Activated naive CD4-positive, alpha-beta T cell treated with anti-CD3 and anti-CD28 coated beads, Interleukin-2, amount 50 U/mL, for 24 hours (primary cell): ENCODE results near the gene PLCL1.

Experiments used
- H3K27ac Mint-ChIP-seq: one replicate; pipeline ENCODE4 v1.8.0; 2021; ENCODE audit warnings: mild to moderate bottlenecking, mixed read lengths
- H3K27me3 Mint-ChIP-seq: one replicate; pipeline ENCODE4 v1.8.0; 2021; ENCODE audit warnings: mixed read lengths
- H3K36me3 Mint-ChIP-seq: one replicate; pipeline ENCODE4 v1.8.0; 2021; ENCODE audit warnings: mixed read lengths
- H3K4me1 Mint-ChIP-seq: one replicate; pipeline ENCODE4 v1.8.0; 2021; ENCODE audit warnings: mixed read lengths
- H3K4me3 Mint-ChIP-seq: one replicate; pipeline ENCODE4 v1.8.0; 2021; ENCODE audit warnings: mild to moderate bottlenecking, mixed read lengths
- H3K9me3 Mint-ChIP-seq: one replicate; pipeline ENCODE4 v1.8.0; 2021; ENCODE audit warnings: mixed read lengths

Gene PLCL1

GRCh38 chr2:198146346-198146940 lies 342.1 kb downstream of the PLCL1 start:
- Mint-ChIP-seq H3K36me3 (peaks cover 33% of the 10 kb centered on the region), H3K27me3 (no peaks in the 10 kb centered on the region), H3K4me3 (no peak overlapping the region), H3K4me1 (peaks cover 28% of the 10 kb centered on the region), H3K9me3 (peaks cover 1% of the 10 kb centered on the region), H3K27ac (no peak overlapping the region)

DNA sequence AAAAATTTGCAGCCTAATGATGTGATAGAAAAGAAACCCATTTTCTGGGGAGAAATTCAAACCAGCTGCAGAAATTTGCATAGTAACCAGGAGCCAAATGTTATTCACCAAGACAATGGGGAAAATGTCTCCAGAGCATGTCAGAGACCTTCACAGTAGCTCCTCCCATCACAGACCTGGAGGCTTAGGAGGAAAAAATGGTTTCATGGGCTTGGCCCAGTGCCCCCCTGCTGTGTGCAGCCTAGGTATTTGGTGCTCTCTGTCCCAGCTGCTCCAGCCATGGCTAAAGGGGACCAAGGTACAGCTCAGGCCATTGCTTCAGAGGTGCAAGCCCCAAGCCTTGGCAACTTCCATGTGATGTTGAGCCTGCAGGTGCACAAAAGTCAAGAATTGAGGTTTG lies 352.9 kb downstream of the PLCL1 start:
- peaks cover 11% of the 10 kb centered on the region for H3K9me3 Mint-ChIP-seq

GRCh38 chr2:198161151-198161550 lies 356.8 kb downstream of the PLCL1 start:
- H3K4me3 Mint-ChIP-seq = no peak overlapping the region
- H3K27me3 Mint-ChIP-seq = no peaks in the 10 kb centered on the region
- H3K36me3 Mint-ChIP-seq = peaks cover 7% of the 10 kb centered on the region
- H3K9me3 Mint-ChIP-seq = peaks cover 8% of the 10 kb centered on the region
- H3K4me1 Mint-ChIP-seq = no peaks in the 10 kb centered on the region
- H3K27ac Mint-ChIP-seq = no peak overlapping the region

More for the DNA sequence above, 352.9 kb downstream of the PLCL1 start:
- Mint-ChIP-seq H3K4me3 (no peak overlapping the region), H3K36me3 (peaks cover 19% of the 10 kb centered on the region), H3K27me3 (no peaks in the 10 kb centered on the region), H3K27ac (no peak overlapping the region), H3K4me1 (no peaks in the 10 kb centered on the region)

GRCh38 chr2:198162276-198162675 lies 357.9 kb downstream of the PLCL1 start:
- no peaks in the 10 kb centered on the region for H3K9me3 Mint-ChIP-seq
- no peaks in the 10 kb centered on the region for H3K4me1 Mint-ChIP-seq
- H3K36me3 Mint-ChIP-seq = no peaks in the 10 kb centered on the region
- no peak overlapping the region for H3K4me3 Mint-ChIP-seq
- H3K27ac Mint-ChIP-seq = no peak overlapping the region
- no peaks in the 10 kb centered on the region for H3K27me3 Mint-ChIP-seq

GRCh38 chr2:198164843-198165242 lies 360.4 kb downstream of the PLCL1 start:
- Mint-ChIP-seq H3K27ac (no peak overlapping the region), H3K4me3 (no peak overlapping the region), H3K4me1 (no peaks in the 10 kb centered on the region), H3K27me3 (no peaks in the 10 kb centered on the region), H3K36me3 (no peaks in the 10 kb centered on the region), H3K9me3 (no peaks in the 10 kb centered on the region)

GRCh38 chr2:198165289-198165688 lies 360.9 kb downstream of the PLCL1 start:
- Mint-ChIP-seq H3K27ac (no peak overlapping the region), H3K9me3 (no peaks in the 10 kb centered on the region), H3K4me3 (no peak overlapping the region), H3K27me3 (no peaks in the 10 kb centered on the region), H3K4me1 (no peaks in the 10 kb centered on the region), H3K36me3 (no peaks in the 10 kb centered on the region)

DNA sequence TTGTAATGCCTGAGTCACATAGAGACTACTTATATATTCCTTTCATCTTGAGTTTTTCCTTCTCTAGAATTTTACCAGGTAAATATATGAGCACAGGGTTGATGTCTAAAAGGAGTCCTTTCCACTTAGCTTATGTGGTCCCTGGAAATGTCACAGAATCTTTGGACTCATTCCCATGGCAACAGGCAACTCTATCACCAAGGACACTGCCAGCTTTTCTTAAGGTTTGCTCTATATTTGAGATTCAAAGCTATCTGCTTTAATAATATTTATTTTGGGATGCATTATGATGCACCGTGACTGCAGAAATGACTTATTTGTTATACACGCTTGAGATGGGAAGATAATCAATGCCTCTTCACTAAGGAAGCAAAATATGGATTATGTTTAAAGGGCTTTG lies 363.0 kb downstream of the PLCL1 start:
- Mint-ChIP-seq H3K4me3 (no peak overlapping the region), H3K4me1 (no peaks in the 10 kb centered on the region), H3K36me3 (no peaks in the 10 kb centered on the region), H3K27me3 (no peaks in the 10 kb centered on the region), H3K27ac (no peak overlapping the region), H3K9me3 (no peaks in the 10 kb centered on the region)

GRCh38 chr2:198168651-198169050 lies 364.3 kb downstream of the PLCL1 start:
- Mint-ChIP-seq H3K4me3 (no peak overlapping the region), H3K27ac (no peak overlapping the region), H3K4me1 (no peaks in the 10 kb centered on the region), H3K36me3 (no peaks in the 10 kb centered on the region), H3K9me3 (no peaks in the 10 kb centered on the region), H3K27me3 (no peaks in the 10 kb centered on the region)

DNA sequence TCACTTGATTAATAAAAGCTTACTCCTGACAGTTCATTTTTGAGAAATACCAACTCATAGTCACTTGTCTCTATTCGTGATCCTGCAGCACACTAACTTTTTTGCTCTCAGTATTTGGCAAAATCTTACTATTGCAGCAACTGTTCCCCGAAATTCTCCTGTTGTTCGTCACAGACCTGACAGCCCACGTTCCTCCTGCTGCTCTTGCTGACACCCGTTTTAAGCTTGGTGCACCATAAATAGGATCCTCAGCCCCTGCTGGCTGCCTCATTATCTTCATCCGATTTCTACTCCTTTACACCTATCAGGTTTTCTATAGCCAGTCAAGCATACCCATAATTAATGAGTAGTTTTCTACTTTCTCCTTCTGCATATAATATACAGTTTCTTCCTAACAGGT lies 368.8 kb downstream of the PLCL1 start:
- no peaks in the 10 kb centered on the region for H3K27me3 Mint-ChIP-seq
- no peaks in the 10 kb centered on the region for H3K4me1 Mint-ChIP-seq
- peaks cover 8% of the 10 kb centered on the region for H3K9me3 Mint-ChIP-seq
- H3K27ac Mint-ChIP-seq = no peak overlapping the region
- no peak overlapping the region for H3K4me3 Mint-ChIP-seq
- H3K36me3 Mint-ChIP-seq = peaks cover 4% of the 10 kb centered on the region

- H3K27ac Mint-ChIP-seq = no peak overlapping the region
- no peak overlapping the region for H3K4me3 Mint-ChIP-seq
- no peaks in the 10 kb centered on the region for H3K4me1 Mint-ChIP-seq
- no peaks in the 10 kb centered on the region for H3K27me3 Mint-ChIP-seq
- H3K36me3 Mint-ChIP-seq = peaks cover 5% of the 10 kb centered on the region
- H3K9me3 Mint-ChIP-seq = peaks cover 11% of the 10 kb centered on the region
These were observed 369.5 kb downstream of the PLCL1 start for GRCh38 chr2:198173864-198174263.

- peaks cover 14% of the 10 kb centered on the region for H3K9me3 Mint-ChIP-seq
- no peaks in the 10 kb centered on the region for H3K27me3 Mint-ChIP-seq
- no peaks in the 10 kb centered on the region for H3K4me1 Mint-ChIP-seq
- no peak overlapping the region for H3K4me3 Mint-ChIP-seq
- peaks cover 8% of the 10 kb centered on the region for H3K36me3 Mint-ChIP-seq
- H3K27ac Mint-ChIP-seq = no peak overlapping the region
These were observed 370.9 kb downstream of the PLCL1 start for GRCh38 chr2:198175271-198175670.

- Mint-ChIP-seq H3K4me3 (no peak overlapping the region), H3K36me3 (peaks cover 8% of the 10 kb centered on the region), H3K27ac (no peak overlapping the region), H3K9me3 (peaks cover 15% of the 10 kb centered on the region), H3K27me3 (no peaks in the 10 kb centered on the region), H3K4me1 (no peaks in the 10 kb centered on the region)
These were observed 372.6 kb downstream of the PLCL1 start for GRCh38 chr2:198177040-198177439.

- Mint-ChIP-seq H3K27me3 (peaks cover 4% of the 10 kb centered on the region), H3K4me1 (no peaks in the 10 kb centered on the region), H3K27ac (no peak overlapping the region), H3K9me3 (peaks cover 17% of the 10 kb centered on the region), H3K36me3 (peaks cover 8% of the 10 kb centered on the region), H3K4me3 (no peak overlapping the region)
These were observed 374.4 kb downstream of the PLCL1 start for GRCh38 chr2:198178766-198179165.

- no peaks in the 10 kb centered on the region for H3K36me3 Mint-ChIP-seq
- no peak overlapping the region for H3K4me3 Mint-ChIP-seq
- H3K9me3 Mint-ChIP-seq = peaks cover 7% of the 10 kb centered on the region
- H3K4me1 Mint-ChIP-seq = no peaks in the 10 kb centered on the region
- H3K27me3 Mint-ChIP-seq = peaks cover 16% of the 10 kb centered on the region
- H3K27ac Mint-ChIP-seq = no peak overlapping the region
These were observed 381.9 kb downstream of the PLCL1 start for GRCh38 chr2:198186257-198186656.

- Mint-ChIP-seq H3K9me3 (peaks cover 7% of the 10 kb centered on the region), H3K27me3 (peaks cover 13% of the 10 kb centered on the region), H3K27ac (no peak overlapping the region), H3K4me3 (no peak overlapping the region), H3K4me1 (no peaks in the 10 kb centered on the region), H3K36me3 (no peaks in the 10 kb centered on the region)
These were observed 383.4 kb downstream of the PLCL1 start for GRCh38 chr2:198187841-198188240.

GRCh38 chr2:198188982-198189381 lies 384.6 kb downstream of the PLCL1 start:
- H3K4me1 Mint-ChIP-seq = no peaks in the 10 kb centered on the region
- no peak overlapping the region for H3K27ac Mint-ChIP-seq
- H3K4me3 Mint-ChIP-seq = no peak overlapping the region
- peaks cover 3% of the 10 kb centered on the region for H3K9me3 Mint-ChIP-seq
- peaks cover 10% of the 10 kb centered on the region for H3K27me3 Mint-ChIP-seq
- H3K36me3 Mint-ChIP-seq = no peaks in the 10 kb centered on the region

DNA sequence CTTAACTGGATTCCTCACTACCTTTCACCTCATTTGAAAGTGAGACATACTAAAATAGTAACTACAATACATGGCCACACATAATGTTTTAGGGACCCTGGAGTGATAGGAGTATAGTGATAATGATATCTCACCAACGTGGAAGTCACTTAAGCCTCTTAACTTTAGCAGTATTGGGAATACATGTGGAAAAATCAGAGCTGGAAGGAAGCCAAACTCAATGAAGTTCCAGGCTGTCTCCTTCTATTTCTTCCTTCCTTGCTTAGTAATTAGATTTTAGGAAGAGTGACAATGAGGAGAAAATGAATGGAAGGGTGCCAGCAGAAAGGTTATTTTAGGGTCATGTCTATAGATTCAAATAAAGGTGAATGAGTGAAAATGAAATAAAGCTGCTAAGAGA lies 387.3 kb downstream of the PLCL1 start:
- no peak overlapping the region for H3K4me3 Mint-ChIP-seq
- no peak overlapping the region for H3K27ac Mint-ChIP-seq
- peaks cover 10% of the 10 kb centered on the region for H3K27me3 Mint-ChIP-seq
- peaks cover 4% of the 10 kb centered on the region for H3K9me3 Mint-ChIP-seq
- no peaks in the 10 kb centered on the region for H3K4me1 Mint-ChIP-seq
- H3K36me3 Mint-ChIP-seq = no peaks in the 10 kb centered on the region
